Vagina (tissue), 2 donors: ENCODE measurements around the gene DYNC1I1. TPM values are rescaled to one million over a fixed set of nuclear protein-coding genes. Genes with fewer than 3 reads are reported as not detected.

Source experiments
- DNase-seq, 2 donors: peaks; one replicate each; pipeline ENCODE4 v3.0.0-alpha.2; 2017; ENCODE audit errors: extremely low spot score in 2 of 2
- H3K27ac ChIP-seq: fragments of 200-600 bp; sonication (generic); one replicate; pipeline ENCODE4 v1.5.1; 2019
- H3K27me3 ChIP-seq: fragments of 200-600 bp; sonication (generic); one replicate; pipeline ENCODE4 v1.5.1; 2019
- H3K36me3 ChIP-seq, 2 donors: fragments of 200-600 bp; sonication (generic); one replicate each; pipeline ENCODE4 v1.5.1; 2017 to 2019
- H3K4me1 ChIP-seq: fragments of 200-600 bp; sonication (generic); one replicate; pipeline ENCODE4 v1.5.1; 2019
- H3K4me3 ChIP-seq, 2 donors: fragments of 200-600 bp; sonication (generic); 1 replicate in 1 of 2; 2 replicates in 1 of 2; pipeline ENCODE4 v1.5.1; 2016 to 2019
- H3K9me3 ChIP-seq: fragments of 200-600 bp; sonication (generic); one replicate; pipeline ENCODE4 v1.5.1; 2019
- CTCF ChIP-seq, 3 experiments: fragments of 450-650 bp in 2 of 3; fragments of 200-600 bp in 1 of 3; sonication (generic) in 1 of 3; IDR thresholded peaks; one replicate each; pipeline ENCODE4 v1.5.1; 2017 to 2019; ENCODE audit warnings: antibody characterized with exemption in 3 of 3, mild to moderate bottlenecking in 2 of 3, moderate library complexity in 2 of 3
- POLR2A ChIP-seq, 2 donors: fragments of 450-650 bp; IDR thresholded peaks; one replicate each; pipeline ENCODE4 v1.6.1; 2017; ENCODE audit warnings: antibody characterized with exemption in 2 of 2, mild to moderate bottlenecking in 2 of 2, moderate library complexity in 2 of 2
- POLR2AphosphoS5 ChIP-seq, 2 donors: sonication (generic); formaldehyde crosslinking; IDR thresholded peaks; one replicate each; pipeline ENCODE4 v1.9.0; 2017; ENCODE audit warnings: antibody characterized with exemption in 2 of 2, mild to moderate bottlenecking in 2 of 2, low read depth in 1 of 2; ENCODE audit not compliant: insufficient read depth in 1 of 2
- intact Hi-C: fragments of 100-400 bp; cut with DNase I; formaldehyde crosslinking; loops from one replicate; pipeline ENCODE4 v1.15.1; 2023
- total RNA-seq: library from RNA; depleted of rRNA; stranded (reverse); fragments of >200 nt; gene quantifications from one replicate; pipeline ENCODE4 v1.2.3, GENCODE V29; 2016

The DYNC1I1 gene
- total RNA-seq, 1 donor from 2014 or later, result 12.0 TPM

GRCh38 chr7:95915731-95916130 lies 143.4 kb downstream of the DYNC1I1 start:
- Histone ChIP-seq H3K4me3 (no peak overlapping the region), H3K27me3 (no peaks in the 10 kb centered on the region), H3K27ac (no peak overlapping the region), H3K4me1 (no peaks in the 10 kb centered on the region), H3K36me3 (no peaks in the 10 kb centered on the region), H3K9me3 (no peaks in the 10 kb centered on the region)
- TF ChIP-seq POLR2AphosphoS5 (IDR thresholded peaks at IDR 0.05; ENCODE audit: insufficient read depth in 1 of 2, low read depth in 1 of 2) (no peak), POLR2A (IDR thresholded peaks at IDR 0.05) (no peak), CTCF (IDR thresholded peaks at IDR 0.05) (no peak)
- no peak for DNase-seq
- intact Hi-C loops, result loop anchor here (10.0 kb wide), 1 partner anchor 1109 kb away; the partner anchor contains the start of gene DLX5

GRCh38 chr7:95916573-95917297 lies 144.4 kb downstream of the DYNC1I1 start:
- Histone ChIP-seq H3K4me3 (no peak overlapping the region), H3K36me3 (no peaks in the 10 kb centered on the region), H3K9me3 (no peaks in the 10 kb centered on the region), H3K27me3 (no peaks in the 10 kb centered on the region), H3K27ac (no peak overlapping the region), H3K4me1 (no peaks in the 10 kb centered on the region)
- no peak for DNase-seq
- intact Hi-C loops, result loop anchor here (10.0 kb wide), 1 partner anchor 1108 kb away; the partner anchor contains the start of gene DLX5
- TF ChIP-seq POLR2A (IDR thresholded peaks at IDR 0.05) (no peak), POLR2AphosphoS5 (IDR thresholded peaks at IDR 0.05; ENCODE audit: insufficient read depth in 1 of 2, low read depth in 1 of 2) (no peak), CTCF (IDR thresholded peaks at IDR 0.05) (peak; percentile 80 to 83 (median 82))

- H3K4me1 ChIP-seq, result no peaks in the 10 kb centered on the region
- no peak for DNase-seq
- no peaks in the 10 kb centered on the region for H3K36me3 ChIP-seq
- H3K27ac ChIP-seq, result no peak overlapping the region
- H3K9me3 ChIP-seq, result no peaks in the 10 kb centered on the region
- H3K27me3 ChIP-seq, result no peaks in the 10 kb centered on the region
- intact Hi-C loops, result loop anchor here (10.0 kb wide), 1 partner anchor 1107 kb away; the partner anchor contains the start of gene DLX5
- H3K4me3 ChIP-seq, result no peak overlapping the region
- TF ChIP-seq POLR2AphosphoS5 (IDR thresholded peaks at IDR 0.05; ENCODE audit: insufficient read depth in 1 of 2, low read depth in 1 of 2), result no peak
- no peak for TF ChIP-seq POLR2A (IDR thresholded peaks at IDR 0.05)
- TF ChIP-seq CTCF (IDR thresholded peaks at IDR 0.05), result no peak
Measured at GRCh38 chr7:95917634-95918033, 145.3 kb downstream of the DYNC1I1 start.

- Histone ChIP-seq H3K4me1 (no peaks in the 10 kb centered on the region), H3K27ac (no peak overlapping the region), H3K36me3 (no peaks in the 10 kb centered on the region), H3K27me3 (no peaks in the 10 kb centered on the region), H3K4me3 (no peak overlapping the region), H3K9me3 (no peaks in the 10 kb centered on the region)
- no peak for DNase-seq
- TF ChIP-seq POLR2AphosphoS5 (IDR thresholded peaks at IDR 0.05; ENCODE audit: insufficient read depth in 1 of 2, low read depth in 1 of 2) (no peak), CTCF (IDR thresholded peaks at IDR 0.05) (no peak), POLR2A (IDR thresholded peaks at IDR 0.05) (no peak)
- intact Hi-C loops, result loop anchor here (10.0 kb wide), 1 partner anchor 1105 kb away; the partner anchor contains the start of gene DLX5
Measured at GRCh38 chr7:95919556-95919955, 147.2 kb downstream of the DYNC1I1 start.

GRCh38 chr7:95921543-95921942 lies 149.2 kb downstream of the DYNC1I1 start:
- H3K4me1 ChIP-seq, result no peaks in the 10 kb centered on the region
- DNase-seq, result no peak
- H3K27me3 ChIP-seq, result no peaks in the 10 kb centered on the region
- TF ChIP-seq CTCF (IDR thresholded peaks at IDR 0.05) (no peak), POLR2A (IDR thresholded peaks at IDR 0.05) (no peak), POLR2AphosphoS5 (IDR thresholded peaks at IDR 0.05; ENCODE audit: insufficient read depth in 1 of 2, low read depth in 1 of 2) (no peak)
- intact Hi-C loops, result no loop called here
- H3K4me3 ChIP-seq, result no peak overlapping the region
- H3K9me3 ChIP-seq, result no peaks in the 10 kb centered on the region
- no peak overlapping the region for H3K27ac ChIP-seq
- no peaks in the 10 kb centered on the region for H3K36me3 ChIP-seq
